HG03469 (cell line): ENCODE data around the gene DMRT3.

Experiments used
- ATAC-seq: cut with Tn5 transposase; IDR thresholded peaks from one replicate; pipeline ENCODE4 v1.9.1; 2021; ENCODE audit warnings: mild to moderate bottlenecking, moderate library complexity, moderate number of reproducible peaks; ENCODE audit not compliant: unreplicated experiment

Gene DMRT3, protein sequence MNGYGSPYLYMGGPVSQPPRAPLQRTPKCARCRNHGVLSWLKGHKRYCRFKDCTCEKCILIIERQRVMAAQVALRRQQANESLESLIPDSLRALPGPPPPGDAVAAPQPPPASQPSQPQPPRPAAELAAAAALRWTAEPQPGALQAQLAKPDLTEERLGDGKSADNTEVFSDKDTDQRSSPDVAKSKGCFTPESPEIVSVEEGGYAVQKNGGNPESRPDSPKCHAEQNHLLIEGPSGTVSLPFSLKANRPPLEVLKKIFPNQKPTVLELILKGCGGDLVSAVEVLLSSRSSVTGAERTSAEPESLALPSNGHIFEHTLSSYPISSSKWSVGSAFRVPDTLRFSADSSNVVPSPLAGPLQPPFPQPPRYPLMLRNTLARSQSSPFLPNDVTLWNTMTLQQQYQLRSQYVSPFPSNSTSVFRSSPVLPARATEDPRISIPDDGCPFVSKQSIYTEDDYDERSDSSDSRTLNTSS

DNA sequence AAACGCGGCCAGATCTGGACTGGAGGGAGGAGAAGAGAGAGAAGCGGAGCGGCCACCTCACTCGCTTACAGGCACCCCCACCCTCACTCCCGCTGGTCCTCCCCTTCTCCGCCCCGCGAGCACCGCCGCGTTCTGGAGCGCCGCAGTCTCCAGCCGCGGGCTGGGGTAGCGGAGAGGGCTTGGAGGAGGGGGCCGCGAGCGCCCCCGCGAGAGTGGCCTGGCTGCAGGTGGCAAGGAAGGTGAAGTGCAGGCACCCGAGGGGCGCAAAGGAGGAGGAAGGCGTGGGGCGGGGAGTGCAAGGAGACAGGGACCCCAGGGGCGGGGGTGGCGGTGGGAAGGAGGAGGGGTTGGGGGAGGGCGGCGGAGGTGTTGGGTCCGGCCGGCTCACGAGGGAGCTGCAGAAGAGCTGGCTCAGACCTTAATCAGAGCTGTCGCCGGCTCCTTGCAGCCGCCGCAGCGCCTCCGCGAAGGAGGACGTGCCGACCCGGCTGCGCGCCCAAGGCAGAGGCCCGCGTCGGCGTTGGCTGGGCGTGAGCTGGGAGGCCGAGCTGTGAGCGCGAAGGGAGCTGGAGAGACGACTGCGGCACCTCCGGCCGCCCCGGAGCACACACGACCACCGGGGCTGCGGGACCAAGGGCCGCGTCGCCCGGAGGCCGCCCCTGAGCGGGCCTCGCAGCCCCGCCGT lies at the start of gene DMRT3:
Gene DMRT3, plus strand, starts transcription at position 398 of the 685 bp plus-strand sequence. CDS start 347 bp downstream, outside the sequence.
- no peak for ATAC-seq

DNA sequence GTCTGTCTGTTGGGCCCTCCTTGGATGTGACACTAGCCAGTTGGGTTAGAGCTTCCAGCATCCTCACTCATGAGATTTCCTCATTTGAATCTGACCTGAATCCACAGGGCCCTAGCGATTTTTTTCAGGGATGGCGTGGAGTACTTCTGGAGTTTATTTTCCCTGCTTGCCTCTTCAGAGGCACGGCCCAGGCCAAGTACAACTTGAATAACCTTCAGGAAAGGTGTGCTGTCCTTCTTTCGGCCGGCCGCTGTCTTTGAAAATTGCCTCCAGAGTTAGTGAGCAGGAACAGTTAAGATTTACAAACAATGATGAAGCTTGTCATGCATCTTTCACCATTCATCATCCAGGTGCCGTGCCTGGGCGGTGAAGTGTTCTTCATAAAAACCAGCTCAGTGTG lies 49.5 kb upstream of the DMRT3 start:
- no peak for ATAC-seq

DNA sequence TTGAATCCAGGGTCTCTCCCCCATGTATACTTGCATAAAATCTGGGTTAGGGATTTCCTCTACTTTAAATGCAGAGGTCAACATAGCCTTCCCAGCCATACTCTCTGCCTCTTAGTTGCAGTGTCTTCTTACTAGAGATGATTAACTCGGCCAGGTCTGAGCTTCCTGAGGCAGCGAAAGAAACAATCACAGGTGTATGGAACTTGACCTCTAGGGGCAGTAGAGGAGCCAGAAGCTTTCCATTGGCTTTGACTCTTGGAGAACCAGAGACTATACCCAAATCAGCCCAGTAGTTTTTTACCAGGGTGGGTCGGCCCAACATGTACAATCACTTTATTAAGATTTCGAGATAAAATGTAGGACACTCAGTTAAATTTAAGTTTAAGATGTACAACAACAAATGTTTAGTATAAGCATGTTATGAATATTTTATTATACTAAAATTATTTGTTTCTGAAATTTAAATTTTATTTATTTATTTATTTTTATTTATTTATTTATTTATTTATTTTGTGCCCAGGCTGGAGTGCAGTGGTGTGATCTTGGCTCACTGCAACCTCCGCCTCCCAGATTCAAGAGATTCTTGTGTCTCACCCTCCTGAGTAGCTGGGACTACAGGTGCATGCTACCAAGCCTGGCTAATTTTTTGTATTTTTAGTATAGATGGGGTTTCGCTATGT lies 48.0 kb upstream of the DMRT3 start:
- peak; percentile 58 for ATAC-seq

DNA sequence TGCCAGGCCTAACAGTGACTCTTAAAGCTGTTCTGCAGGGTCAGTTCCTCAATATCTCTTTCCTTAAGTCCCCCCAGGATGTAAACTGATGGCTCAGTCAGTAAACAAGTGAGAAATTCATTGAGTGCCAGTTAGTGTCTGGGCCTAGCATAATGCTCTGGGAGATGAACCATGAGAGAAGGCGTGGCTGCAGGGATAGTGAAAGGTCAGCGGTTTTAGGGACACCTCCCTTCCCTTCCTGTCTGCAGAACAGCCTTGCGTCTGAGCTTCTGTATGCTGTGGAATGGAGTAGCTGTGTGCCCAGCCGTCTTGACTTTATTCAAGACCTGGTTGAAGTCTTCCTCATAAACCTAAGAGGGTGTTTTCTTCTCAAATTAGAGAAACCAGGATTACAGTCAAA lies 46.7 kb upstream of the DMRT3 start:
- ATAC-seq, result no peak

DNA sequence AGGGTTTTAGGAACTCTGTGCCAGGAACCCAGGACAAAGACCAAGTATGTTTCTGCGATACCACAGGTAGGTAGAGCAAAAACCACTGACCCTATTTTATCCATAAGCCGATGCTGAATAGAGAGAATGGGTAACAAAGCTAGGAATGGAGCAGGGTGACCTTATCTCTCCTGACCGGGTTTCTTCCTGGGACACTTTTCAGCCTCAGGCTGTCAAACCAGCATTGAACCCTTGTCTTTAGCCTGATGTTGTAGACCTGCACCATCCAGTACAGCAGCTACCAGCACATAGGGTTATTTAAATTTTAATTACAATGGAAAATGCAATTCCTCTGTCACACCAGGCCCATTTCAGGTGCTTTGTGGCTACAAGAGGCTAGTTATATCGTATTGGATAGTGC lies 43.1 kb upstream of the DMRT3 start:
- no peak for ATAC-seq

DNA sequence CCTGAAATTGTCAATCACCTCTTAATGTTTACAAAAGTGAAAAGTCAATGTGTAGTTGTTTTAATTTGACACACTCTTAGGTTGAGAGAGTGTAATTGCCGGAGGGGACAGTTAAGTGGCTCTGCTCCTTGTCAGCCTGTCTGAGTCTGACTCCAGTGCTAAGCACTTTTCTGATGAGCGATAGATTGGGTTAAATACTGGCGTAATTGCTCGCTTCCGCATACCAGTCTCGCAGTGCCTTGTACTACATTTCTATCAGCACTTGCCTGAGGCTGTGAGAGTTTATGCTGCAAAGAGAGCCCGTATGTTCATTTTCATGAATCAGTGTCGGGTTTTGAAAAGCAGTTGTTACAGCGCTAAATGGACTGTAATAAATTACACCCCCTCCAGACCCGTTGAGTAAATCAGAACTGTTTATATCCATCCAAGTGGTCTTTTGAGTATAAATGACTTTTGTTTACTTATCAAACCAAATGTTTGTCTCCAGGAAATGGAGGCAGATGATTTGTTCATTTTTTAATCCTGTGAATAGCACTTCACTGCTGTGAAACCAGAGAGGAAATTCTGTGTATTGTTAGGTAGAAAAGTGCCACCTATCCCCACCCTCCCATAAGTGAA lies 41.0 kb upstream of the DMRT3 start:
- no peak for ATAC-seq

DNA sequence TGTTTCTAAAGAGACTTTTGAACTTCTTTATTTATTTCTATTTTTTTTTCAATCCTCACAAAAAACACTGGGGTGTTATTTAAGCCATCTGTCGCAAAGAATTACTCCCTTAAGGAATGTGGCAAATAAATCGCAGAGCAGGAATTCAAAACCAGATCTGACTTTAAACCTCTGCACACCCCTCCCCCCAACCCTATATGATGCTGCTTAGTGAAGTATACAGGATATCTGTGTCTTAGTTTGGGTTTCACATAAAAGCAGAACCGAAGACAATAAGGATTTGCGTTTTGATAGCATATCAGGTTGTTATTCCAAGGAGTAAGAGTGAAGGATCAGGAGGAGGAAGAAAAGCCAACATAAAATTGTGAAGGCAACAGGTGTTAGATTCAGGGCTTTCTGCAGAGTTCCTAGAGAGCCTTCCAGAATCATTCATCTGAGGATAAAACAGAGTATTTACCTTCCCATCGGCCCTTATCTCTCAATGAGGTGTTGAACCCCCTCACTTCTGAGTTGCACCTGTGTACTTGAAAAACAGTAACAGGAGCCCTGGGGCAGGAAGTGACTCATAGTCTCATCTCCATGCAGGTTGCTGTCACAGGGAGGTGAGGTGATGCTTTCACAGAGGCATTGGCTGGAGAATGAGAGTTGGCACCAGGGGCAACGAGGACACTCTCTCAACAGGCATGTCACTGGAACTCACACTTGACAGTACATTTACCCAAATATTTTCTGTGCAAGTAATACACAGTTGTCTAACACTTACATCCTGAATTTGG lies 33.5 kb upstream of the DMRT3 start:
- ATAC-seq, result no peak

DNA sequence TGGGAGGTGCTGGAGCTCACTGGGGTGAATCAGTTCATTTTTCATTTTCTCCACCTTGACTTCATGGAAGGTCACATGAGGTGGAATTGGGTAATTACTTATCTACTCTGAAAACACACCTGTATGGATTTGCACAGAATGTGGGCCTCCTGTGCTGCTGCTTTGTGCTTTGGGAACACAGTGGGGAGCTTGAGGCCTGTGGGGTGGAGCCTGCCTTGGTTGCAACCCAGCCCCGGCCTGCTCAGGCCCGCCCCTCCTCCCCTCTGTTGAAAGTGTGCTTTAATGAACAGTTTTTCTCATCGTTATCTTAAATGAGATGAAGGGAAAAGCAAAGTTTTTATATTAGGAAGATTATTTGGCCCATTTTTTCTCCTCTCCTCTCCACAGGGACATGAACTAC lies 28.5 kb upstream of the DMRT3 start:
- no peak for ATAC-seq

DNA sequence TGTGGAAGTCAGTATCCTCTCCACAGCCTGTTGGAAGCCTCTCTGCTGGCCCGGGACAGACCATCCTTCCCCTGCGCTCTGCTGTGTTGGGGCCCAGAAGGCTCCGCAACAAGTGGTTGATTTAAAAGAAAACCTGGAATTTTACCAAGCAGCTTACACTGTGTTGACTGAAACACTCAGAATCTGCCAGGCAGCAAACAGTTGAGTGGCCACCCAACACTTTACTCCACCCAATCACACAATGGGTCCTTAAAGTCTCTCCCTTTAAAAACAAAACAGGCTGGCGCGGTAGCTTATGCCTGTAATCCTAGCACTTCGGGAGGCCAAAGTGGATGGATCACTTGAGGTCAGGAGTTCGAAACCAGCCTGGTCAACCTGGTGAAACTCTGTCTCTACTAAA lies 28.0 kb upstream of the DMRT3 start:
- ATAC-seq, result no peak

DNA sequence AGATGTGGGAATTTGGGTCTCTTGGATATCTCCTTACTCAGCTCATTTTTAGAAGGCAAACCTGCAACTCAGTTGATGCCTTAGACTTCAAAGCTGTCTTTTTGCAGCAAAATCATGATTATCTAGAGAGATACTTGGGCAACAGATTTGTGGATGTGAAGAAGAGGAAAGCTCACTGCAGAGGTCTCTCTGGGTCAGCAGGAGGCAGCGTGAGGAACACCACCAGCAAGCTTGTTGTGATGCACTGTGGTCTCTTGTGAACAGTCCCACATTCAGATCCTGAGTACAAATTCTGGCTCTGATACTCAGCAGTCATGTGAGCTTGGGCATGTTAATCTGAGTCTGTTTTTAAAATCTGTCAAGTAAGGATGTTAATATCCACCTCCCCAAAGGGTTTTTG lies 26.3 kb upstream of the DMRT3 start:
- ATAC-seq, result no peak

DNA sequence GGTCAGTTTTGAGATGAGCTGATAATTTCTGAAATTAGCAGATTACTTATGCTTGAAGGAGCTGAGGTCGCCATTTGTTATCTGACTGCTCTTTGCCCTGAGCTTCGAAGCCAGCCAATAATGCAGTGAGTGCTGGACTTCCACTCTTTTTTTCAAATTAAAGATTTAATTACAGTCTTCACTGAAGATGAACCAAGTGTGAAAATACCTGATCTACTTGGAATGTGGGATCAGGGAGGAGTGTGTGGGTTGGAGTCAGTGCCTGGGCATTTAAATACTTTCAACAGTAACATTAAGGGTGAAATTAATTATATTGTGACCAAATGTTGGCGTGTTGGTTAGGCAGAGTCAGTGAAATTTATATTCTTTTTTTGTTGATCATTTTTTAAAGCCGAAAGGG lies 23.9 kb upstream of the DMRT3 start:
- ATAC-seq, result no peak

DNA sequence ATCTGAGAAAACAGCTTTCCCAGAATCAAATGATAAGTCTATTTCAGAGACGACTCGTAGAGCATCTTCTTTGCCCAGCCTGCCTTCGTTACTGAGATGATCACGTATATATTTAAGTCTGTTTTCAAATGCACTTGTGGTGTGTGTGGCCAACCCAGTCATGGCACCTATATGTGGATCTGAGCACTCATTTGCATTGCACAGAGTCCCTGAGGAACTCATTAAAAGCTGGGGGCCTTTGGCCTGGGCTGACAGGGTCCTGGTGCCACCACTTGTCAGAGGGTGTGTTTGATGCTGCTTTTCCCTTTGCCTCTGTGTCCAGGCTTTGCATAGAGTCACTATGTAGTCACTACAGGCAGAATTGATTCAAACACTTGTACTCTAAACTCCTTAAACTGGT lies 17.4 kb upstream of the DMRT3 start:
- ATAC-seq, result no peak

DNA sequence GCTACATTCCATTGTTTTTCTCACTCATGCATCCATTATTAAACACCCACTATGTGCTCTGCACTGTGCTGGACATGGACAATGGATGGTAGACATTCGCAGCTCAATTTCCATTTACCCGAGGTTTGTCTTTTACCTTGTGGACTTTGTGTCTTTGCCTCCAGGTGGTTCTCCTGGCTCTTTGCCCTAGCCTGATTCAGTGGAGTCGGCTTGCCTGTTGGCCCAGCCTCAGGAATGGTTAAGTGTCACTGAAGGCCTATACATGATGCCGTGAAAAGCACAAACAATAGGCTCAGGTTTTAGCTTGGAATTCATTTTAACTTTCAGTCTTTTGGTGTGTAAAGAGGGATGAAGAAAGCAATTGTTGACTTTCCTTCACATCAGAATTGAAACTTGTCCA lies 16.5 kb upstream of the DMRT3 start:
- no peak for ATAC-seq

DNA sequence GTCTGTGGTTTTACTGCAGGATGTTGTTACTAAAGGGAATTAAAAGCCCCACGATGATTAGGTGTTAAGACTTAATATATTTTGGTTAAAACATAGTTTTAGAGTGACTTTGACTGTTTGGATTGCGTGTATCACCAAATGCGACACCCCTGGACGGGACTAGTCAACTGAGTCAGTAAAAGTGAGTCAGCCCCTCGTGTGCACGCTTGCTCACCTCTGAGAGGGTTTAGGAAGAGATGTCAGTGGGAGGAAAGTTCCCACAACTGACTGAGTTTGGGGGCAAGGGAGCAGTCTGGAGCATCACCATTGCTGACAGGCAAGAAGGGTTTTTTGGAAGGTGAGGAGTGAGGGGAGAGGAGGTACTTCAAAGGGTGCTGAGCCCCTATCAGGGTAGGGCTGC lies 14.4 kb upstream of the DMRT3 start:
- ATAC-seq, result no peak

DNA sequence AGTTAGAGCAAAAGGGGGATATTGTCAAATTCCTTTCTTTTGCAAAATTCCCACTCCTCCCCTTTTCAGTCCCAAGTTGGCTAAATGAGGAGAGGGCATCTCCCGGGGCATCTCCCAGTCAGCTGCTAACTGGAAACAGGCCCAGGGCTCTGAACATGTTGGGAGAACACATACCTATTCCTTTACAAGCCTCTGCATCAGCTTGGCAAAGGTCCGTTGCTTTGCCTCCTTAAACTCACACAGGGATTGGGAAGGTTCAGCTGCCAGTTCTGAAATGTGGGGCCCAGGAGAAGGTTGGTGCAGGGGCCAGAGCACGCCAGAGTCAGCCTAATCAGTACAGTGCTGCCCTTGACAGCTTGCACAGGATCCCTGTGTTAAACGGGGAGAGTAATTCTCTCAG lies 11.0 kb upstream of the DMRT3 start:
- ATAC-seq, result no peak

DNA sequence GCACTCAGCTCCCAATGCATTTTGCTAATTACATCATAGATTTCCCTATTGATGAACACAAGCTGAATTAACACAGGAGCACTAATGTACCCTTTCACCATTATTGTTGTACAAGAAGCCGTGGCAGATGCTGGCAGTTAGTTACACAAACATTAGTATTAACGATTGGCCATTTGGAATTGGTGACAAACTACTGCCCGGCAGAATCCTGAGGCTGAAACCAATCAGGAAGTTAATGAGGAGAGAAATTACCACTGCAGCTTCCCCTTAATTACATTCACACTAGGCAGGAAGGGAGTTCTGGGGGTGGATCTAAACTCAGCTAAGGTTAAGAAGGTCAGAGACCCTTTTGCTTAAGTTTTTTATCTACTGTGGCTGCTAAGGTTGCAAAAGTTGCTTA lies 9.6 kb upstream of the DMRT3 start:
- no peak for ATAC-seq

DNA sequence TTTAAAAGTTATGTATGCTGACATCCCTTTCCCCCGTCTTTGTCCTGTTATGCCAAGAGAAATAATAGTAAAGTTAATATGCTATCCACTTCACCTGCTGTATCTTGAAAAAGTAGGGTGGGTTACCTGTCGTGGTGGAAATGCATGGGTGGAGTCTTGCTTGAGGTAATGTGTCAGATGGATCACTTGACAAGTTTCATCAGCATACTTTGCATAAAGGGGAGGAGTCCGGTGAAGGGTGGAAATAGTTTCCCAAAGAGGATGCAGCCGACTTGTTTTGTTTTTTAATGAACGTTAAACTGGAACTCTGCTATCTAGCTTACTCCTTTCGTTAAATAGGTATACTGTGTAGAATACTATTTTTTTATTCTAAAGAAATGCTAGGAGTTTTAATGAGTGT lies 9.0 kb upstream of the DMRT3 start:
- ATAC-seq, result no peak

DNA sequence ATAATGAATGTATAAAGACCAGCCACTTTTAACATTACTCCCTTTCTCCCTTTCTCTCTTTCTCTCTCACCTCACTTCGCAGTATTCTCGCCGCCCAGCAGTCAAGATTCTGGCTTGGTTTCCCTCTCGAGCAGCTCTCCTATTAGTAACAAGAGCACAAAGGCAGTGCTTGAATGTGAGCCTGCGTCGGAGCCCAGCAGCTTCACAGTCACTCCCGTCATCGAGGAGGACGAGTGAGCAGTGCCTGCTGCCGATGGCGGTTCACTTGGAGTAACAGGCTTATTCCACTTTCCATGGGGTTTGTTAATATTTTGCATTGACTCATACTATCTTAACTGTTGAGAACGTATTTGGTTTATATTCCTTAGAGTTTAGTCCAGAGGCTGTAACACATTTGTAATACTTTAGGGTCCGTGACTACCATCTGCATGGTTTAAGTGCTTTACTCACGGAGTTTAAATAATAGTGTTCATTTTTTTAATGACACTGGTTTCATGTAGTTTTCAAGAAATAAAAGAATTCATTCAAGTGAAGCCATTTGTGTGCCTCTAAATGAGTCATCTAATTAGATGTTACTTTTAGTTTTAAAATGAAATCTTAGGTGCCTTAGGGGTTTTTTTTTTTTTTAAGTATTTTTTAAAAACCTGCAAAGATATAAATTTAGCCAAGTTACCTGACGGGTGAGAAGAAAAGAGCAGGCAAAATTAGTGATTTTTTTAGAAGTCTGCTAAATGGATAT lies 8.4 kb upstream of the DMRT3 start:
- ATAC-seq, result no peak

DNA sequence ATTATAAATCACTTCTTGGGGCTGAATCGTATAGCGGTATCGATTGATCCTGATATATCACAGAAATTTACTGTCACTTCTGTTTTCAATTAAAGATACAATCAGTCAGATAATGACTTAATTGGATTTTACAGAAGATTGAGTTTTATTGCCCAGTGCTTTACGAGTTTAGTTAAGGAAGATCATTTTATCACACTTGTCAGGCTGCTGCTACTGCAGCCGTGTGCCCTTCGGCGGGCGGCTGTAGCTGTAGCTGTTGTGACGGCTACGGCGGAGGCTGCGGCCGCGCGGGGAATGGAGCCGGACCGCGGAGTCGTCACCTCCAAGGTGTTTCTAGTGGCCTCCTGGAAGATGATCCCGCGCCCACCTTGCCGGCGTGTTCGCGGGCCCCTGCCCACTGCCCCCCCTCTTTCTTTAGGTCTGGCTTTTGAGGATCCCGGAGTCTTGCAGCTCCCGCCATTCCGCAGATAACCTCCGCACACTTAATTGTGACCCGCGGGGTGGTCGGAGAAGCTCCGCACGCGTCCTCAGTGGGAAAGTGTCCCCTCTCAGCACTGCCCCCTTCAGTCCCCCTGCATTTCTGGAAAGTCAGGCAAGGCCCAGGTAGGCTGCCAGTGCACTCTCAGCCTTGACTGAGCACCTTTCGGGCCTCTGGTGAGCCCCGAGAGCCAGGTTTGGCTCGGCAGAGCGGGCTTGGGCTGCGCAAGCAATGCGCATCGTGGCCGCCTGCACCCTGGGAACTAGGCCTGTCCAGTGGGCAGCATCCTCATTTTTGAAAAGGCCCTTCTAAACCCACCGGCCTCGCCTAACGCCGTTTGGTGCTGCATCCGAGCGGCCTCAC lies 6.9 kb upstream of the DMRT3 start:
- ATAC-seq, result no peak
